Skeletal muscle tissue (tissue), 4 donors: Measurements from ENCODE around the gene CDK4. TPM values are rescaled to one million over a fixed set of nuclear protein-coding genes. Genes with fewer than 3 reads are reported as not detected.

Experiments used
- H3K27ac ChIP-seq: one replicate; pipeline ENCODE4 v1.7.0; 2013; ENCODE audit warnings: mild to moderate bottlenecking, low read depth, low read length, inconsistent platforms
- H3K27me3 ChIP-seq, 3 donors: one replicate each; pipeline ENCODE4 v1.7.0; 2013; ENCODE audit warnings: low read length in 3 of 3; ENCODE audit not compliant: control insufficient read depth in 3 of 3, insufficient read depth in 3 of 3
- H3K36me3 ChIP-seq, 3 donors: one replicate each; pipeline ENCODE4 v1.7.0; 2013; ENCODE audit warnings: low read length in 3 of 3; ENCODE audit not compliant: control insufficient read depth in 3 of 3, insufficient read depth in 3 of 3
- H3K4me1 ChIP-seq, 3 donors: one replicate each; pipeline ENCODE4 v1.7.0; 2013; ENCODE audit warnings: low read length in 3 of 3, mild to moderate bottlenecking in 3 of 3; ENCODE audit not compliant: control insufficient read depth in 3 of 3, insufficient read depth in 3 of 3
- H3K4me3 ChIP-seq, 3 donors: one replicate each; pipeline ENCODE4 v1.7.0; 2013; ENCODE audit warnings: low read length in 3 of 3
- H3K9ac ChIP-seq, 3 donors: one replicate each; pipeline ENCODE4 v1.7.0; 2013; ENCODE audit warnings: low read length in 3 of 3, mild to moderate bottlenecking in 3 of 3, moderate library complexity in 2 of 3, low read depth in 1 of 3
- H3K9me3 ChIP-seq, 3 donors: one replicate each; pipeline ENCODE4 v1.7.0; 2013; ENCODE audit warnings: low read length in 3 of 3; ENCODE audit not compliant: control insufficient read depth in 3 of 3
- total RNA-seq: library from RNA; depleted of rRNA; stranded (reverse); fragments of >200 nt; gene quantifications from one replicate; pipeline ENCODE4 v1.2.3, GENCODE V29; 2014
- donor health status: Osteomylitis.

Gene CDK4
- total RNA-seq = 78.8 TPM

GRCh38 chr12:57751788-57752667 is at the start of gene CDK4:
Gene CDK4 (minus strand): TSS chr12:57752310. CDS start chr12:57751717, 593 bp downstream.
- Histone ChIP-seq H3K4me3 (peak within 1 kb of the TSS; percentile 87 to 93 (median 92)), H3K4me1 (peaks cover 25 to 42% (median 35%) of the 10 kb centered on the region in 3 donors)

DNA sequence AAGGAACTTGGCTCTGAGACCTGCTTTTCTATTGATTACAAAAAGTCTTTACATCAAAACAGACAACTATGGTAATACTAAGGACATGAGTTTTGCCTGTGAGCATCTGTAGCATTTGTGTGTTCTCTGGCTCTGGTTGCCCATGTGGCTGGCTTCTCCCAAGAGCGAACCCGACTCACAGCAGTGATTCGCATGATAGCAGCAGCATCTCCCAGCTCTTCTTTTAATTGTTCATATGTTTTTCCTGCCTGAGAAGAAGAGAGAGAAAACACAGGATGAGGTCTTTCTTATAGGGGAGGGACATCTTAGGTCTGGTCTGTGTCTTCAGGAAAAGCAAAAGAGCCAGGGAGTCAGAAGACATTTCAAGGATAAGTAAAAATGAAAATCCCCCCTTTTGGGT is 48.9 kb upstream of the CDK4 start:
- no peaks in the 10 kb centered on the region for H3K27me3 ChIP-seq
- H3K36me3 ChIP-seq = peaks cover 51 to 76% (median 64%) of the 10 kb centered on the region in 3 donors
- no peak overlapping the region for H3K9ac ChIP-seq
- H3K9me3 ChIP-seq = no peaks in the 10 kb centered on the region
- peaks cover 0 to 4% (median 3%) of the 10 kb centered on the region in 3 donors for H3K4me1 ChIP-seq
- no peak overlapping the region for H3K4me3 ChIP-seq
- no peak overlapping the region for H3K27ac ChIP-seq

More at GRCh38 chr12:57751788-57752667, at the start of gene CDK4:
- Histone ChIP-seq H3K9me3 (no peaks in the 10 kb centered on the region), H3K9ac (peak within 1 kb of the TSS; percentile 94 to 99 (median 98)), H3K27ac (peak within 1 kb of the TSS; percentile 95), H3K27me3 (no peaks in the 10 kb centered on the region), H3K36me3 (peaks cover 25 to 31% (median 27%) of the 10 kb centered on the region in 3 donors)

DNA sequence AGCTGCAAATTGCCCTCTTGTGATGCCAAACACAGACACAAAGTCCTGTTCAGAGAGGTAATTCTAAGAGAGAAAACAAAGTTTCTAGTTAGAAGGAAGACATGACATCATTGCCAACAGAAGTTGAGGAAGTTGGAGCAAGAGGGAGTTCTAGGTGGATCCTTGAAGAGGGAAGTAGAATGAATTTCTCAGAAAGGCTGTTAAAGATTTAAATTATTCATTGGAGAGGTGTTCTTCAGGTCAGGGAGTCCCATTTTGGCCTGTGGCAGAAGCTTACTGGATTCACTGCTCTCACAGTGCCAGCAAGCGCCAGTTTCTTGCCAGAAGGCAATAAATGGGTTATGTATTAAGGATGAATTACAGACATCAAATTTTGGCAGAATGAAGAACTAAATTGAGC is 45.8 kb upstream of the CDK4 start:
- no peaks in the 10 kb centered on the region for H3K27me3 ChIP-seq
- H3K36me3 ChIP-seq = peaks cover 45 to 72% (median 62%) of the 10 kb centered on the region in 3 donors
- H3K27ac ChIP-seq = no peak overlapping the region
- no peaks in the 10 kb centered on the region for H3K9me3 ChIP-seq
- H3K4me1 ChIP-seq = no peaks in the 10 kb centered on the region
- H3K4me3 ChIP-seq = no peak overlapping the region
- H3K9ac ChIP-seq = no peak overlapping the region

- Histone ChIP-seq H3K36me3 (peaks cover 40 to 67% (median 61%) of the 10 kb centered on the region in 3 donors), H3K27me3 (no peaks in the 10 kb centered on the region), H3K9me3 (no peaks in the 10 kb centered on the region), H3K27ac (no peak overlapping the region), H3K9ac (no peak overlapping the region), H3K4me3 (no peak overlapping the region), H3K4me1 (no peaks in the 10 kb centered on the region)
Measured at GRCh38 chr12:57796996-57797395, 44.9 kb upstream of the CDK4 start.

DNA sequence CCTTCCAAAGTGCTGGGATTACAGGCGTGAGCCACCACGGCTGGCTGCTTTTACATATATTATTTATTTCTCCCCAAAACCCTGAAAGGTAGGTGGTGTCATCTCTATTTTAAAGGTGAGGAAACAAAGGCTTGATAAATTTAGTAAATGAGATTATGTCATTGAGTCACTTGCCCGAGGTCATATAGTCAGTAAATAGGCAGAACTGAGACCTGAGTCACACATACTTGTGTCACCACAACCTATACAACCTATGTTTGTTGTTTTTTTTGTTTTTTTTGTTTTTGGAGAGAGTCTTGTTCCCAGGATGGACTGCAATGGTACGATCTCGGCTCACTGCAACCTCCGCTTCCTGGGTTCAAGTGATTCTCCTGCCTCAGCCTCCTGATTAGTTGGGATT is 43.2 kb upstream of the CDK4 start:
- no peak overlapping the region for H3K4me3 ChIP-seq
- no peak overlapping the region for H3K9ac ChIP-seq
- H3K36me3 ChIP-seq = peaks cover 31 to 55% (median 51%) of the 10 kb centered on the region in 3 donors
- H3K27ac ChIP-seq = no peak overlapping the region
- no peaks in the 10 kb centered on the region for H3K4me1 ChIP-seq
- no peaks in the 10 kb centered on the region for H3K9me3 ChIP-seq
- H3K27me3 ChIP-seq = no peaks in the 10 kb centered on the region

- Histone ChIP-seq H3K9ac (no peak overlapping the region), H3K27ac (no peak overlapping the region), H3K36me3 (peaks cover 18 to 48% (median 36%) of the 10 kb centered on the region in 3 donors)
Measured at GRCh38 chr12:57793920-57794319, 41.8 kb upstream of the CDK4 start.

DNA sequence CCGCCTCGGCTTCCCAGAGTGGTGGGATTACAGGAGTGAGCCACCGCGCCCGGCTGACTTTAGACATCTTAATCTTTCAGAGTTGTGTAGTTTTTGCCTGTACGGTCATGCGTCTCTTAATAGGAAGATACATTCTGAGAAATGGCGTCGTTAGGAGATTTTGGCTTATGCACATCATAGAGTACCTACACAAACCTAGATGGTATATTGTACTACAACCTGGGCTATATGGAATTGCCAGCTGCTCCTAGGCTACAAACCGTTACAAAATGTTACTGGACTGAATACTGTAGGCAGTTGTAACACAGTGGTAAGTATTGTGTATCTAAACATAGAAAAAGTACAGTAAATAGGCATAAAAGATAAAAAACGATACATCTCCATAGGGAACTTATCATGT is 31.8 kb upstream of the CDK4 start:
- no peak overlapping the region for H3K4me3 ChIP-seq
- no peaks in the 10 kb centered on the region for H3K27me3 ChIP-seq
- H3K4me1 ChIP-seq = peaks cover 8 to 19% (median 10%) of the 10 kb centered on the region in 3 donors
- H3K9me3 ChIP-seq = no peaks in the 10 kb centered on the region
- no peak overlapping the region for H3K27ac ChIP-seq
- no peak overlapping the region for H3K9ac ChIP-seq
- H3K36me3 ChIP-seq = peaks cover 24 to 40% (median 32%) of the 10 kb centered on the region in 3 donors

More at GRCh38 chr12:57793920-57794319, 41.8 kb upstream of the CDK4 start:
- Histone ChIP-seq H3K4me3 (no peak overlapping the region), H3K9me3 (no peaks in the 10 kb centered on the region), H3K4me1 (no peaks in the 10 kb centered on the region), H3K27me3 (no peaks in the 10 kb centered on the region)

DNA sequence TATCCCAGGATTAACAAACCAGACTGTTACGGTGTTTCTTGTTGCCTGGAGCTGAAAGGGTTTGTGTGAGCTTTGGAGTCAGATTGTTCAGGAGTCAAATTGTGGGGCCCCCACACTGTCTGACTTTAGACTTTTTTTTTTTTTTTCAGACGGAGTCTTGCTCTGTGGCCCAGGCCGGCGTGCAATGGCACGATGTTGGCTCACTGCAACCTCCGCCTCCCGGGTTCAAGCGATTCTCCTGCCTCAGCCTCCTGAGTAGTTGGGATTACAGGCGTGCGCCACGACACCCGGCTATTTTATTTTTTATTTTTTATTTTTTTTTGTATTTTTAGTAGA is 31.3 kb upstream of the CDK4 start:
- Histone ChIP-seq H3K9ac (peak overlapping the region; percentile 88 to 97 (median 97)), H3K4me1 (peaks cover 8 to 19% (median 10%) of the 10 kb centered on the region in 3 donors), H3K36me3 (peaks cover 24 to 37% (median 30%) of the 10 kb centered on the region in 3 donors), H3K9me3 (no peaks in the 10 kb centered on the region), H3K4me3 (peak overlapping the region; percentile 97 to 100 (median 100)), H3K27ac (no peak overlapping the region), H3K27me3 (no peaks in the 10 kb centered on the region)

- H3K9ac ChIP-seq = peak within 1 kb of the TSS; percentile 88 to 97 (median 97)
- H3K27me3 ChIP-seq = no peaks in the 10 kb centered on the region
- no peaks in the 10 kb centered on the region for H3K9me3 ChIP-seq
- peak within 1 kb of the TSS; percentile 61 for H3K27ac ChIP-seq
- H3K36me3 ChIP-seq = peaks cover 23 to 35% (median 28%) of the 10 kb centered on the region in 3 donors
- H3K4me1 ChIP-seq = peaks cover 8 to 19% (median 10%) of the 10 kb centered on the region in 3 donors
- peak within 1 kb of the TSS; percentile 97 to 100 (median 100) for H3K4me3 ChIP-seq
Measured at GRCh38 chr12:57782608-57783465, 30.7 kb upstream of the CDK4 start, which contains the start of gene TSFM. Gene TSFM (plus strand): TSS chr12:57782787. CDS start chr12:57782802, 15 bp downstream.
